Gastrocnemius medialis (tissue), 4 donors: Measurements from ENCODE around the gene CLIC1.

Source experiments
- CTCF ChIP-seq, 5 experiments: fragments of 450-650 bp in 3 of 5; fragments of 200-600 bp in 2 of 5; sonication (generic) in 2 of 5; IDR thresholded peaks in 4 of 5; conservative IDR thresholded peaks in 1 of 5; 1 replicate in 4 of 5; 2 replicates in 1 of 5; pipeline ENCODE4 v1.5.1; 2016 to 2019; ENCODE audit warnings: antibody characterized with exemption in 5 of 5, mild to moderate bottlenecking in 3 of 5, moderate library complexity in 3 of 5
- POLR2A ChIP-seq, 2 donors: fragments of 450-650 bp; IDR thresholded peaks; one replicate each; pipeline ENCODE4 v1.6.1; 2017; ENCODE audit warnings: antibody characterized with exemption in 2 of 2, mild to moderate bottlenecking in 2 of 2, moderate library complexity in 2 of 2

GRCh38 chr6:31693535-31693934, 42.8 kb downstream of the CLIC1 start:
- TF ChIP-seq CTCF (IDR thresholded peaks at IDR 0.05 in 4 of 5, conservative IDR thresholded peaks at IDR 0.05 in 1 of 5) (no peak), POLR2A (IDR thresholded peaks at IDR 0.05) (no peak)
